Ramos (cell line): ENCODE results near the gene SOX14.

Source experiments
- in situ Hi-C: fragments of 300-500 bp; cut with MboI; formaldehyde crosslinking; loops from one replicate; pipeline ENCODE4 v1.14.3; 2022; ENCODE audit warnings: low sequenced_read_pairs; ENCODE audit not compliant: unreplicated experiment

The SOX14 gene

DNA sequence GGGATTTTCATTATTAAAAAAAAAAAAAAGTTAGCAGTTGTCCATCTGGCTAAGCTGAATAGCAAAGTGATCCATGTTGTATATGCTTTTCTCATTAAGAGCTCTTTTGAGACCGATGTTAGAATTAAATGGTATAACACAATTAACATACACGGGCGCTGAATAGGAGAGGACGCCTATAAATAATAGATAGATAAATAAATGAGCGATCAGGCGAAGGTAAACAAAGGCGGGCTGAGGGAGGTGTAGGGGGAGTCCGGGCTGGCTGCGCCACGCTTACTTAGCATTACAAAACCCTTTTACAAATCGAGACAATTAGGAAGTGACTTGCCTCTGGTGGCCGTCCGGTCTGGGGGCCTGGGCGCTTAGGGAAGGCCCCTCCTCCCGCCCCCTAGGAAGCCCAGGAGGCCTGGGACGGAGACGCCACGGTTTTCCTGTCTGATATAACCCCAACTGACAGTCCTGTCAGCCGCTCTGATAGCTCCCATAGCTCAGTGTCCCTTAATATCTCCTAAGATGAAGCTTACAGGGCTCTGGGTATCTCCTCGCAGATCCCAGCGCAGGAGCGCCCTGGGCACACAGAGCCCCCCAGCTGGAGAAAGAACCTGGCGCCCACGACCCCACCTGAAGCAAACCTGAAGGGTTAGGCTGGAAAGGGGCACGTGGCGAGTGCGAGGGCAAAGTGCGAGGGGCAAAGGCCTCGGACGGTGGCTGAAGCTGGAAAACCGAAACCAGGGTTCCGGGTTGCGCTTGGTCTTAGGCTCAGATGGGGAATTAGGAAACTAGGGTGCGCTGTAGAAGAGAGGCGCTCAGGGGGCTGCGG, 3.6 kb downstream of the SOX14 start:
- in situ Hi-C loops, result no loop called here

DNA sequence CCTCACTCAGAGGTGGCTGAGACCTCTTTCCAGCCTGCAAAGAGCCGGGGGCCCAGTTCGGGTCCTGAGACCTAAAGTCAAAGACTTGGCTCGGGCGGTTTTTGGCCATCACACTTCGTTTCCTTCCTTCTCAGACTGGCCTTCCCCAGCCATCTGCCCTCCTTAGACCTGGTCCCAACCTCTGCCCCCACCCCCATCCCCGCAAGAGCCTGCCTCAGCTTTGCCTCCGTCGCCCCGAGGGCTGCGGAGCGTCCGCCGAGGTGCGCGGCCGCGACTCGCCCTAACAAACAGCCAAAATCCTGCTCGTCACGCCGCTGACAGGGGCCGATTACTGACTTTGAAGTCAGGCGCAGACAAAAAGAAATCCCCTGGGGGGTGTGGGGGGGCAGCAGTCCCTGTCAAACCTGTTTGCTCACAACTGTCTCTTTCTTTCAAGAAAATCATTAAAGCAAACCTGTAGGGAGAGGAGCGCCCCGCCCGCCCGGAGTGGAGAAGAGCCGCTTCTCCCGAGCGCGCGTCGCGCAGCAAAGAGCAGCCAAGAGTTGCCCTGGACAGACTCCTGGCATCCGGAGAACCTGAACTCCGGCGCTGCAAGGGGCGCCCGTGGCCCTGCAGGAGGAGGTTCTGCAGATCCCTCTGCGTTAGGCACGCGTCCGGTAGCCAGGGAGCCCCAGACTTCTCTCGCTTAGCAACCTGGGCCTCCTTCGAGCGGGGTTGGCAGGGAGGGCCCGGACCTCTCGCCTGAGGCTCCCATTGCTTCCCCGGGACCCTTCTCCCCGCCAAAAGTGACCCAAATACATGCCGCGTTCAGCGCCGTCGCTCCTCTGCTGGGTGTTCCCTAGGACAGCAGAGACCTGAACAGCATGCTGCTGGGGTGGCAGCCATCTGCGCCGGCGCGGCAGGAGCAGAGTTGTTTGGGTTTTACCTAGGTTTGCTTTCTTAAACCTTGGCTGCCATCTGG, 4.5 kb downstream of the SOX14 start:
- in situ Hi-C loops, result no loop called here

DNA sequence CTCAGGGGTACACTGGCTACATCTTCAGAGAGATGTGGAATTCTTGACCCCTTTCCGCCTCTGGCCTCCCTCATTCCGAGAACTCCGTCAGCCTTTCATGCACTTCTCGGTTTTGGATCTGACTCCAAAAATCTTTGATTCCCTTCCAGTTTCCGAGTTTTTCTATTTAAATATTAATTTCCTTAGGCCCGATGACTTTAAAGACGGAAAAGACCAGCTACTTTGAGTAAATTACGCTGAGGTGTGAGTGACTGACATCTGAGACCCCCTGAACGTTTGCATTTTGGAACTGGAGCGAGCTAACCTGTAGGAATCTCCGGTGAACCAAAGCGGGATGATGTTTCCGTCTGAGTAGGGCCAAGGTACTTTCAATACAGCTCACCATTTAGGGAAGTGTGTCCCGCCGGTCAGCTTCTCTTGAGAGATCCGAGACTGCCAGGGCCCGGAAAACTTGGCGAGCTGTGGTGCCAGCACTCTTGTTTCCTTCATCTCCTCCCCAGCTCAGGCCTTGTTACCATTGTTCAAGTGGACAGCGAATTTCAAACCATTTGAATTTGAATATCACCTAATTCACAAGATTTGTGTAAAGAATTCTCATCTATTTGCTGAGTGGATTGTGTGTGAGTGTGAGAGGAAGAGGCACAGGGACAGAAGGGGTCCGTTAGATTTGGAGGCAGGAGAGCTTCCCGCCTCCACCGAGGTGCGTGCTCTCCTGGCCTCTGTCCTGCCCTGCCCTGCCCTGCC, 5.4 kb downstream of the SOX14 start:
- in situ Hi-C loops, result no loop called here

DNA sequence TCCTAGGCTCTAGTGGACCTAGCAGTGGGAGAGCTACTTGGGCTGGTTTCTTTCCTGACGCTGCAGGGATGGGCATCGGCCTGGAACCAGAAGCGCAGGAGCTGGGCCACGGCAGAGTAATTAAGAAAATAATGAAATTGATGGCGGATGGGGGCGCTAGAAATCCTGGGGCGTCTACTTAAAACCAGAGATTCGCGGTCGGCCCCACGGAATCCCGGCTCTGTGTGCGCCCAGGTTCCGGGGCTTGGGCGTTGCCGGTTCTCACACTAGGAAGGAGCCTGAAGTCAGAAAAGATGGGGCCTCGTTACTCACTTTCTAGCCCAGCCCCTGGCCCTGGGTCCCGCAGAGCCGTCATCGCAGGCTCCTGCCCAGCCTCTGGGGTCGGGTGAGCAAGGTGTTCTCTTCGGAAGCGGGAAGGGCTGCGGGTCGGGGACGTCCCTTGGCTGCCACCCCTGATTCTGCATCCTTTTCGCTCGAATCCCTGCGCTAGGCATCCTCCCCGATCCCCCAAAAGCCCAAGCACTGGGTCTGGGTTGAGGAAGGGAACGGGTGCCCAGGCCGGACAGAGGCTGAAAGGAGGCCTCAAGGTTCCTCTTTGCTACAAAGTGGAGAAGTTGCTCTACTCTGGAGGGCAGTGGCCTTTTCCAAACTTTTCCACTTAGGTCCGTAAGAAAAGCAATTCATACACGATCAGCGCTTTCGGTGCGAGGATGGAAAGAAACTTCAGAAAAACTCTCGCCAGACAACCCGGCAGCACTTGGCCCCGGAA, 6.1 kb downstream of the SOX14 start:
- in situ Hi-C loops, result no loop called here

DNA sequence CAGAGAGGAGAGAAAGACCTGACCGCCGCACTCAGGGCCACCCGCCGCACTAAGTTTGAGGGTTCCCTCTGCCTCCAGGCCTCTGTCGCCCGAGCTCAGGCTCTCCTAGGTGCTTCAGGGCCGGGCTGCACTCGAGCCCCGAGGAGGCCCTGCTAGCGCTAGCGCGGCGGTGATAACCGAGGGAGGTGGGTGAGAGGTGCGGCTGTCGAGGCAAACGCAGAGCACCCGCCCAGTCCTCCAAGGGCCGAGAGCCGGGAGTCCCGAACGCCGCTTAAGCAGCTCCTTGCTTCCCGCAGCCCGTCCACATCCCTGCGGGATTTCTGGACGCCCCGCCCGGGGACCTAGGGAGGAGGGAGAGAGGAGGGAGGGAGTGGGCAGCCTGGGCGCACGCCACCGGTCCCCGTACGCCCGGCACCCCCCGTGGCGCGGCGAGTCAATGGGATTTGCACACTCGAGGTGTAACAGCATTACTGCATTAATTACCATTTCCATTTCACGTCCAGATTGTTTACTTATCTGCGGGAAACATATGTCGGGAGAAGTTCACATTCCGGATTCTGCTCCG, 6.8 kb downstream of the SOX14 start:
- in situ Hi-C loops, result no loop called here

DNA sequence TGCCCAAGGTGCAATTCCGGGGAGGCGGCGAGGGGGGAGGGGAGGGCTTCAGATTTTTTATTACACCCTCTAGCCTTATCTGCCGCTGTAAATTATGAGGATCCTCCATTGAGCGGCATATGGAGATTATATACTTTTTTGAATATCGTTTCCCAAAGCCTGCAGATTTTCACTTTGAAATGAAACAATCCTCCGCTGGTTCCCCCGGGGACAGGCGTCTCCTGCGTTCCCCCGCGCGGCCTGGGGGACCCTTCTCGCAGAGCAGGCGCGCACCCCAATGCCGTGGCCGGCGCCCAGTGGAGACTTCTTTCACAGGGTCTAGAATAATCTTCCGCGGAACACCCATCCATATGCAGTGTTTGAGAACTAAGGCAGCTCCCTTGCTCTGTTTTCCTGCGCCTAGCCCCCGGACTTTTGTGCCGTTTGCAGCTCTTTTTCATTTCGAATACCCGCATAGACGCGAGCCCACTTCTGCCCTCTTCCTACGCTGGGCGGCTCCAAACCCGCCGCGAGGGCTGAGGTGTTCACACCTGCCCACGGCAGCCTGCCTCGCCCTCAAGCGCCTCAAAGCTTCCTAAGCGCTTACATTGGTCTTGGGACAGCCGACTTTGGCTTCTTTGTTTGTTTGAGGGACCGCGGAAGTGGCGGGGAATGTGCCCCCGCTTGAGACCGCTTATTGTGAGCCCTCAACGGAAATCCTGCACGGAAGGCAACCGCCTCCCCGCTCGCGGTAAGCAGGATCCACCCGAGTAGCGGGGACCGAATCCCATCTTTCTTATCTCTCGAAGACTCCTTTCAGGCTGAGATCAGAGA, 7.5 kb downstream of the SOX14 start:
- in situ Hi-C loops, result no loop called here

DNA sequence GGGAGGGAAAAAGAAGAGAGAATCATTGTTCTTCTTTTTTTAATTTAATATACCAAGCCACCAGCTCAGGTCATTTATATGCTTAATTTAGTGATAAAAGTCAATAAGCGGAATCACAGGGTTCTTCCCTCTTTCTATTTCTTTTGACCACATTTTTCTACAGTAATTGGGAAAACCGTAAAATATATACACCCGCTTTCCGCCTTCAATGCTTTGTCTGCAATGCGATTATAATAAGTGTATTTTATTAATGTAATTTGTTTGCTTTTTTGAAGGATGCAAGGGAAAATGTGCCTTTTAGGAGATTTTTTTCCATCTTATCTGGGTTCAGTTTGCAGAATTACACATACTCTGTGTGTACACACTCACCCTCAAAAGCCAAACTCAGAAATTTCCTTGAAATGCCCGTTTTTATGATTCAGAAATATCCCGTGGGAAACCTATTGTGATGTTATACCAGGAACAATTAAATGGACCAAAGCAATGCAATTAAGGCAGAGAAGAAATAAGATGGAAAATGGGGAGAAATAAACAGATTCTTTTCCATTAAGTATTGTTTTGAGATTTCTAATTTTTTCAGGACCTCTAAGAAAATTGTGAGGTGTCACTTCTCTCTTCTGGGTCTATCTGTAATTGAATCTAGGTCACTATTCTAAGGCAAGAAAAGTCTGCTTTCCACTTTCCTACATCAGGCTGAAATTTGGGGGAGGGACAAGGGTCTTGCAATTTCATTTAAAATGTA, 8.3 kb downstream of the SOX14 start:
- in situ Hi-C loops, result no loop called here

DNA sequence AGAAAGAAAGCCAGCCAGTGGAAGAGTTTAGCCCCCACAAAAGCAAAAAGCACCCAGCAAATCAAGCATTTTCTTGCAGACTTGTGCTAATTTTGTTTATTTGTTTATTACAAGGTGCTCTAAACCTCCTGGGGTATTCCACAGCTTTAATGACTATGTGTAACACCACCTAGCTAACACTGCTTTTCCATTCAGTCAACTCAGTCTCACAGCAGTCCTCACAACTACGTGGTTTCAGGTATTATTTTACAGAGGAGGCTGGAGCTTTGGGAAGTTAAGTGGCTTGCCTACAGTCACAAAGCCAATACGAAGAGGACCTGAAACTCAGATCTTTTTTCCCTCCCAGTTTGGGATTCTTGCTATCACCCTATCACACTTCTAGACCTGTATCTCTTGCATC, 14.8 kb downstream of the SOX14 start:
- in situ Hi-C loops, result no loop called here

DNA sequence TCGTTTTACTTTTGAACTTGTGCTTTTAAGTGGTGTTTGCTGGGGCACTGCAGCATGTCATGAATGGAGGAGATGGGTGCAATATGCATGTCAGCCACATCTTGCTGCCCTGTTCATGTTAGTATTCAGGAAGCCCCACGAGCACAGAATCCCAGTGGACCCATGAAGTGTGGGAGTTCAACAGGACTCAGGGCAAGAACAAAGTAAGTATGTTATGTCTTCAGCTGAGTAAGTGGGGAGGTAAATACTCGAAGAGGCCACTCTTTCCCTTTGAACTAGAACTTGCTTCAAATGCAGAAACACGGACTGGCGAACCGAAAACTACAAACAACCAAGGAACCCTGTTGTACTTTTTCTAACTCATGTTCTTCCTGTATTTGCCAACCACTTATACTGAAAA, 23.4 kb downstream of the SOX14 start:
- in situ Hi-C loops, result no loop called here

DNA sequence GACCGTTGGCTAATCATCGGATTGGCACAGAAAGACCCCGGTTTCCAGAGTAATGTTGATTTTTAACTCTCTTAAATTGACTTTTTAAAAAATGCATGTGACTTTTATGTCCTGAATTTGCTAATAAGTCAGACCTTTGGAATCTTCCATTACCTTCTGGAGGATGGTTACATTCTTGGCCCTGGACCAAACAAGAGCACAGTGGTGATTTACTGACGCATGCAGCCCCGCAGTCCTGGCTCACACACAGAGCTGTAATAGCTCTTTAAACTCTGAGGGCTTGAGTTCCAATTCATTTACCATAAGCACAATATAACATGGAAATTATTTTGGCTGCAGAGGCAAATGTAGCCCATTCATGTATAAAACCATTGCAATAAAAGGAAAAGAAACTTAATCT, 25.1 kb downstream of the SOX14 start:
- in situ Hi-C loops, result no loop called here

DNA sequence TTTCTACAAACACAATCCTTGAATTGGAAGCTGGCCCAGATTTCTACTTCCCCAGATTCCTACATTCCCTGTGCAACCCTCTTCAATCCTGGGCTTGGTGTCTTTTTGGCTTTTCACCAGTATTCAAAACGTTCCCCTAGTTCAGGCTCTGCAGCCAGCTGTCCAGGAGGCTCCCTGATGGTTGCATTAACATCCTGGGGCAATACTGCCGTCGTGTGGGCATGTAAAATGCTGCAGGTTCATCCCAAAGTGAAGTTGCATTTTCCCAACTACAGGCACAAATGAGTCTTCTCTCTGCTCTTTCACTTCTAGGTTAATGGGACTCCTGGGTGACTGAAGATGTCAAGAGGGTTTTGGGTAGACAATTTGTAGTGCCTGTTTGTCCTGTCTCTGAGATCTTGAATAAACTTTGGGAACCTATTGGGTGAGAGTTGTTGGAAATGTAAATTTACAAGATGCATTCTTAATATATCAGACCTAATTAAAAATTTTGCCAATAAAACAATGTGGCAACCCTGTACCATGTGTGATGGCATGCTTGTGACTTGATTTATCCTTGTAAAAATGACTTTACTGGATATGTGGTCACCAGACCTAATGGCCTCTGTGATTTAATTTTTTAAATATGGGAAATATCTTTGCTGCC, 28.6 kb downstream of the SOX14 start:
- in situ Hi-C loops, result no loop called here

DNA sequence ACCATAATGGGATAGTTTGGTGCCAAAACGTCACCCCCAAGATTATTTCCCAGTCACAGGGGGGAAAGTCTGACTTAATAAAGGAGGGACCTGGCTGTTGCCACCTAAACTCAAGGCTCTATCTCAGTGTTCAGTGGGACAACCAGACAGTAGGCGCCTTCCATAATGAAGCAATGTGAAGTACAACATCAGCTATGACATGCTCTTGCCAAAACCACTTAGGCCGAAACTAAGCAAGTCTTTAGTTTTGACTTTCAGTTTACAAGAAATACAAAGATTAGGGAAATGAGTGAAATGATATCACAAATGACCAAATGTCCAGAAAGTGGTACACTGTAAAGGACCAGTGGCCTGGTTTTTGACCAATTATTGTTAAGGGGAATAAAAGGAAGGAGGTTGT, 32.9 kb downstream of the SOX14 start:
- in situ Hi-C loops, result no loop called here

DNA sequence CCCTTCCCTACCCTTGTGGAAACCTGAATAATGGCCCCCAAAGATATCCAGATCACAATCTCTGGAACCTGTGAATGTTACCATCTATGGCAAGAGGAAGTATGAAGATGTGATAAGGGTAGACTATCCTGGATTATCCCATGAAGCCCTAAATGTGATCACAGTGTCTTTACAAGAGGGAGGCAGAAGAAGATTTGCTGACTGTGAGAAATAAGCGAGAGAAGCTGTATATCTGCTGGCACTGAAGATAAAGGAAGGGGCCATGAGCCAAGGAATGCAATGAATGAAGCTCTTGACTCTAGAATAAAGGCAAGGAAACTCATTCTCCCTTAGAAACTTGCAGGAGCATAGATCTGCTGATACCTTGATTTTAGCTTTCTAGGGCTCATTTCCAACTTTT, 39.1 kb downstream of the SOX14 start:
- in situ Hi-C loops, result no loop called here

DNA sequence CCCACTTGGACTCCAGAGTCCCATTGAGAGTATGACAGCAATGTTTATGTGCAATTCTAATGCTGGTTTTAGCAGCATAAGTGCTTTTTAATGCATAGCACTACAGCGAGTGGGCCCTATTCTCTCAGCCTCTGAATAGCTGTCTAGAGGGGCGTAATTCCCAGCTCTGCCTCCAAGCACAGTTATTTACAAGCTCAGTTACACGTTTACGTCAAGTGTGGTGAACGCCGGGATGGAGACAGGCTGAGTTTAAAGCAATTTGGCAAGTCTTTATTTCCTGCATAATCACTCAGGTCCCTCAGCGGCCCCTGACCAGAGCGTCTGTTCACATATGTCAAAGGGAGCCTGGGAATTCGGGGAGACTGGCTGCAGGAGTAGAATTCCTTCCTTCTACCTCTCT, 43.9 kb downstream of the SOX14 start:
- in situ Hi-C loops, result no loop called here

DNA sequence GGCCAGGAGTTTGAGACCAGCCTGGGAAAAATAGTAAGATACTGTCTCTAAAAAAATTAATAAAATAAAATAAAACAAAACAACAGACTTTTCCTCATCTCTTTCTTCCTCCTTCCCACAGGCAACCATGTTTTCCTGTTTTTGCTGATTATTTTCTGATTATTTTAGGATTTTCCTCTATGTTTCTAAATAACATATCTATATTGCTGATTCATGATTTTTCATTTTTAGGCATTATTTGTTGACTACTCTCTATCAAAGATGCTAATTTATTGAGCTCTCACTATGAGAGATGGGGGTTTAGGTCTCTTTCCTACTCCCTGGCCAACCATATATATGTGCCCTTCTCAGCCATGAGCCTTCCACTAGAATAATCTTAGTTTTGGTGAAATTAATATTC, 45.4 kb downstream of the SOX14 start:
- in situ Hi-C loops, result no loop called here

DNA sequence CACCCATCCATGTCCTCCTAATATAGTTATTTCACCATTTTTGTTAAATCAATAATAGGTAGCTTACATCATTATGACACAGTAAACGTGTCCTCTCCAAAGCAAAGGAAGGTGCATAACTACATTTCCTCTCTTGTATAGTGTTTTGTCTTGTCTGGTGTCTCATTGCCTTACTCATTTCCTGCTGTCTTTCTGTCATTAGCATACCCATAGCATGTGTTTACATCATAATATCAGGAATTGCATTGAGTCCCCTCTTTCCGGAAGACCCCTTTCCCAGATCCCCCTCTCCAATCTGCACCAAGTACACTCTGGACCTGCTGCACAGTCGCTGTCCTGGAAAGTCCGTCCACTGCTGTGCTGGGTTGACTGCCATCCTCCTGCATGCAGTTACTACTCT, 47.9 kb downstream of the SOX14 start:
- in situ Hi-C loops, result no loop called here

DNA sequence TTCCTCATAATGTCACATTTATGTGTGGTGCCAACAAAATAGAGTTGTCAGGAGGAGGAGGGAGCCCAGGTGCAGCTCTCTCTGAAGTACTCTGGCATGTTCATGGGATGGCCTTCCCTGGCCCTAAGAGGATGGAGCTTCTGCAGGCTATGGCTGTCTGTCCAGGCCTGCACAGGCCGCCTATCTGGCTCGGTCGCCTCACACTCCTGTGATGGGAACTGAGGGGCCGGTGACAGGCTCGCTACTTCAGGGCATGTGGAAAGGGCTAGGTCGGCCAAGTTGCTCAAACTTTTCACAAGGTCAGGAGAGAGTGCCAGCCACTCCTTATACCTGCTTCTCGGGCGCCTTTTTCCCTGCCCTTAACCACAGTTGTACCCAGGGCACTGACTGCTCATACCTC, 51.1 kb downstream of the SOX14 start:
- in situ Hi-C loops, result no loop called here
